NCI-H2227 (cell line): ENCODE data around the gene CNTN6.

Source experiments
- DNase-seq: peaks from one replicate; lab custom pipeline; 2025; ENCODE audit not compliant: unreplicated experiment; lab: John Stamatoyannopoulos, UW

CNTN6 gene

GRCh38 chr3:1400571-1400970 lies 307.7 kb downstream of the CNTN6 start:
- no peak for DNase-seq

DNA sequence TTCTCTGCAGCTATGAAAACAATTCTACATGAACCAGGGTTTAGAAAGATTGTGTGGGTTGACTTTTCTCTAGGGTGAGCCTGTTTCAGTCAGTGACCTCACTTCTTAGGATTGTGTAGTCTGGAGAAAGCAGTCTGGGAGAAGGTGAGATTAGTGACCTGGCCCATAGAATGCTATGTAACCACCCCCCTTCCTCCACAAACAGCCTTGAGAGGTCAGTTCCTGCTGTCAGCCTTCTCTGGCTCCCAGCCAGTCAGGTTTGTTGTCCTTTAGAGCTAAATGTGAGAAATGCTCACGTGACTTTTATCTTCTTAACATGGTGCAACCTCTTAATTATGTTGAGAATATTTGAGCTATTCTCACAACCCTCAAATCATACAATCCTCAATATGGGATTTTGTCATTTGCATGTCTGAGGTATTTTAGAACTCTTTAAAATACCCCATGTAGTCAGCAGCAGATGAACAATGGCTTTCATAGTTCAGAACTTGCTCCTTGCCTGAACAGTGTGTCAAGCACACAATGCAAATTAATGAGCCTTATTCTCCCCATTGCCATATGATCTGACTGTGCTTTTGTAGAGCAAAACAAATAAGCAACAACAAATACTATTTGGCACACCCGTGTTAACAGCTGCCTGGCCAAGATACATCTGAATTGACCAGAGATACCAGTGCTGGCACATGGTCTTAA lies 311.6 kb downstream of the CNTN6 start:
- no peak for DNase-seq

GRCh38 chr3:1406250-1406649 lies 313.4 kb downstream of the CNTN6 start:
- DNase-seq: no peak

DNA sequence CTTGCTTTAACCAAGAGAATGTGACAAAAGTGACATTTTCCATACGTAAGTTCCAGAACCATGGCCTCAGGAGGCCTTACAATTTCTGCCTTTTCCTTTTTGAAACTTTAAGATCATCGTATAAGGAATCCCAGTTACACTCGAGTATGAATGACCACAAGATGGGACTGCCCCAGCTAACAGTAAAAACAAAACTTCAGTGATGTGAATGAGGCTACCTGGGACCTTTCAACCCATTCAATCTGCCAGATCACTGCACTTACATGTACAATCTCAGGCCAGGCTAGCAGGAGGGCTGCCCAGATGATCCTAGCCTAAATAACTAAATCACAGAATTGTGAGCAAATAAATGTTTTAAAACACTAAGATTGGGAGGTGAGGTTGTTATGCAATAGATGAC lies 328.8 kb downstream of the CNTN6 start:
- no peak for DNase-seq

GRCh38 chr3:1423566-1424089 lies 330.8 kb downstream of the CNTN6 start:
- no peak for DNase-seq

GRCh38 chr3:1439395-1439794 lies 346.6 kb downstream of the CNTN6 start:
- no peak for DNase-seq

GRCh38 chr3:1442271-1442670 lies 349.4 kb downstream of the CNTN6 start:
- no peak for DNase-seq

DNA sequence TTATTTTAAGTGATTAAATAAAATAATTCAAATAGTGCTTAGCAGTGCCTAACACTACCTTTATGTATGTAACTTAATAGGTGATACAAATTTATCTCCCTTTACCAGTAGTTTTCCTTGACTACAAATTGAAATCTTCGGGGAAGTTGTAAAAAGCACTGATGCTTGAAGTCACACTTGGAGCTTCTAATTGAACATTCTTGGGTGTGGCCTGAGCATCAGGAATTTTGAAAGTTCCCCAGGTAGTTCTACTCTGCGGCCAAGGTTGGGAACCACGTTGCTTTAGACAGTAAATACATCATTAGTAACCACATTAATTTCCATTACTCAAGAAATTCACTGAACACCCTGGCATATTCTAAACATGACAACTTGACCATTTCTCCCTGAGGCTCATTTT lies 351.4 kb downstream of the CNTN6 start:
- no peak for DNase-seq

DNA sequence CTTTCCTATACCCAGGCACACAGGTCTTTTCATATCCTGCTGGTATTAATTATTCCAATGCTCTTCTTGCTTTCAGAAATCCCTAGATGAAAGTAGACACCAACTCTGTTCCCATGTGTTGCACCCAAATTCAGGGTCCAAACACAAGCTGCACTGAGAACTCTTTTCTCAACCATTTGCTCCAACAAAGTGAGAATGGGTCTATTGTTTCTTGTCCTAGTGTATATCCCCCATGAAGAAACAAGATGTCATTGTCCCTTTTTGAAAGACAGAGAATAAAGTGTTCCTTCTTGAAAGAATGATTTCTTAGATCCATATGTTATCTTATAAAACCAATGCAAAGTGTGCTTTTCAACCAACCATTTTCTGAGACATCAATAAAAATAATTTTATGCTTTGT lies 353.7 kb downstream of the CNTN6 start:
- no peak for DNase-seq

DNA sequence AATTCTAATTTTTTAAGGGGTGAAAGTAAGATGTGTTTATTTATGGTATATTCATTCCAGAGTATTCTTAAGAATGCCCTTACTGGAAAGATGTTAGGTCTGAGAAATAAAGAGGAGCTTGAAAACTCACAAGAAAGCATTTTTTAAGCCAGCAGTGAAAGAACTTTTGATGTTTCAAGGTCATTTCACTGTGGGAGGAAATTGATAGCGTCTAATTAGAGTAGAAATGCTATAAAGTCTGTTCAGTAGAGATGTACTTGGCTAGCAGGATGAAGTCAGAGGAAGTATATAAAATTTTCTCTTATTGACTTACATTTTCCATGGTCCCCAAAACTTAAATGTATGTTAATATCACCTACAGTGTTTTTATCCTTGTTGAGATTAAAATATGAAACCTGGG lies 354.6 kb downstream of the CNTN6 start:
- no peak for DNase-seq

GRCh38 chr3:1448443-1448842 lies 355.6 kb downstream of the CNTN6 start:
- no peak for DNase-seq
